ENCODE measurements around the gene XBP1. TPM values are rescaled to one million over a fixed set of nuclear protein-coding genes. Genes with fewer than 3 reads are reported as not detected.

Gene XBP1
- total and polyA plus RNA-seq, 2 of the 4 experiments (the other 2 are of a cell fraction) = 95.0 to 223 TPM

- no peaks in the 10 kb centered on the region for H3K9me1 ChIP-seq (ENCODE audit: insufficient read depth, low read length)
- H3K9ac ChIP-seq (ENCODE audit: low read depth, low read length) = no peak overlapping the region
- H3K36me3 ChIP-seq (ENCODE audit: control insufficient read depth, insufficient read depth, low read length) = peaks cover 41% of the 10 kb centered on the region
- H3K79me1 ChIP-seq (ENCODE audit: low read depth in 1 of 2, low read length in 2 of 2) = peaks cover 21 to 67% of the 10 kb centered on the region in 2 experiments
- H4K91ac ChIP-seq (ENCODE audit: insufficient read depth, low read depth, low read length) = no peak overlapping the region
- POLR2A ChIA-PET (ENCODE audit: unreplicated experiment) = no interaction called here
- no peak overlapping the region for H2AK5ac ChIP-seq (ENCODE audit: low read depth, low read length)
- H4K8ac ChIP-seq (ENCODE audit: low read depth in 2 of 2, low read length in 2 of 2) = no peak overlapping the region
- in situ Hi-C loops (cut with MboI; ENCODE audit: low sequenced_read_pairs) = no loop called here
- DNase-seq = no peak
- H2AK9ac ChIP-seq (replicated peaks; ENCODE audit: low read depth, low read length, poor library complexity) = no peak overlapping the region
- no TSS peak for BruUV-seq (replicated peaks)
- no peak overlapping the region for H3K14ac ChIP-seq (replicated peaks; ENCODE audit: low read depth, low read length)
- WGBS, 2 experiments (ENCODE audit: extremely low coverage in 2 of 2, insufficient read length in 1 of 2) = no CpG with 5 or more reads among the region's 1 CpG
- H3K23ac ChIP-seq (ENCODE audit: low read depth, low read length) = no peak overlapping the region
- intact Hi-C loops (cut with micrococcal nuclease) = no loop called here
- TF ChIP-seq CTCF (conservative IDR thresholded peaks at IDR 0.05; ENCODE audit: low read depth, low read length) (no peak), USF2 (IDR thresholded peaks at IDR 0.05; ENCODE audit: low read depth, low read length) (no peak), RAD21 (IDR thresholded peaks at IDR 0.05; ENCODE audit: low read length) (no peak), CEBPB (IDR thresholded peaks at IDR 0.05; ENCODE audit: low read depth, low read length) (no peak), MAFK (IDR thresholded peaks at IDR 0.05; ENCODE audit: low read depth, low read length) (no peak), POLR2A (IDR thresholded peaks at IDR 0.05; ENCODE audit: low read depth, low read length) (no peak), BHLHE40 (IDR thresholded peaks at IDR 0.05; ENCODE audit: low read depth, low read length) (no peak), CHD1 (IDR thresholded peaks at IDR 0.05; ENCODE audit: low read depth, low read length) (no peak), NFE2L2 (IDR thresholded peaks at IDR 0.05; ENCODE audit: low read depth, low read length) (no peak), FOS (IDR thresholded peaks at IDR 0.05; ENCODE audit: low read depth, low read length) (no peak), ELK1 (IDR thresholded peaks at IDR 0.05; ENCODE audit: borderline replicate concordance, low read depth, low read length) (no peak)
- H4K5ac ChIP-seq (ENCODE audit: low read depth, low read length) = no peak overlapping the region
- no peak overlapping the region for H2BK15ac ChIP-seq (ENCODE audit: low read depth, low read length)
- peaks cover 5% of the 10 kb centered on the region for H3K4me1 ChIP-seq (ENCODE audit: control insufficient read depth, insufficient read depth, low read length)
- H4K20me1 ChIP-seq (ENCODE audit: insufficient read depth, low read length) = peaks cover 16% of the 10 kb centered on the region
- no peaks in the 10 kb centered on the region for H3K9me3 ChIP-seq (ENCODE audit: control insufficient read depth, insufficient read depth, low read length)
- no peak overlapping the region for H2AFZ ChIP-seq (replicated peaks; ENCODE audit: low read length, poor library complexity)
- CTCF ChIA-PET = interaction anchor here (0.7 kb wide), 1 partner anchor 369 kb away, joined by 4 read pairs; no protein-coding TSS in a partner anchor
- no peak overlapping the region for H2BK120ac ChIP-seq (ENCODE audit: low read depth, low read length)
- dilution Hi-C loops (cut with HindIII; ENCODE audit: low sequenced_read_pairs, unreplicated experiment) = no loop called here
- H3K27ac ChIP-seq (ENCODE audit: insufficient read depth, low read length) = no peak overlapping the region
- H2BK20ac ChIP-seq (ENCODE audit: low read depth, low read length) = no peak overlapping the region
- H2BK5ac ChIP-seq (ENCODE audit: low read depth, low read length, poor library complexity, severe bottlenecking) = no peak overlapping the region
- no peak overlapping the region for H3K56ac ChIP-seq (ENCODE audit: extremely low read depth, insufficient read depth, low read length)
- no peak overlapping the region for H3K4me3 ChIP-seq (ENCODE audit: insufficient read depth, low read depth, low read length)
- H3K4ac ChIP-seq (ENCODE audit: low read depth, low read length) = no peak overlapping the region
- H3K27me3 ChIP-seq (ENCODE audit: control insufficient read depth, insufficient read depth, low read length) = no peaks in the 10 kb centered on the region
- H3K4me2 ChIP-seq (ENCODE audit: low read depth, low read length) = no peak overlapping the region
- H3K18ac ChIP-seq (ENCODE audit: low read depth, low read length) = no peak overlapping the region
- ATAC-seq (ENCODE audit: low read depth) = no peak
Observed at GRCh38 chr22:28780296-28780695, 20.1 kb downstream of the XBP1 start.
